PC-3 (cell line): Measurements from ENCODE around the gene C6orf62. TPM values are rescaled to one million over a fixed set of nuclear protein-coding genes. Genes with fewer than 3 reads are reported as not detected.
A peak's percentile ranks its signal among the peaks of the same experiment; 100 is the strongest.

Experiments used
- ATAC-seq: fragments of 200-7000 bp; cut with Tn5 transposase; 2 replicates; pipeline ENCODE4 v1.9.1; 2020; ENCODE audit warnings: mild to moderate bottlenecking, moderate library complexity
- BruUV-seq: library from RNA; stranded (reverse); fragments of 400-500 nt; replicated peaks from 2 replicates; lab custom pipeline; 2021; lab: Mats Ljungman, UMichigan
- CTCF ChIA-PET: fragments of 300-600 bp; sonication (Branson Sonifier 250); formaldehyde crosslinking; loops from one replicate; lab custom pipeline; 2022; ENCODE audit warnings: antibody characterized with exemption; lab: Charles Lee
- POLR2A ChIA-PET: fragments of 300-600 bp; sonication (Branson Sonifier 250); formaldehyde crosslinking; loops from one replicate; lab custom pipeline; 2022; ENCODE audit warnings: antibody characterized with exemption; ENCODE audit not compliant: unreplicated experiment; lab: Charles Lee
- DNase-seq: peaks from one replicate; pipeline ENCODE4 v3.0.0-alpha.2; 2015
- H2AFZ ChIP-seq: fragments of 300-600 bp; sonication (generic); 2 replicates; pipeline ENCODE4 v1.6.0; 2016; ENCODE audit warnings: antibody characterized with exemption, low read length
- H3F3A ChIP-seq: fragments of 300-600 bp; sonication (generic); one replicate; pipeline ENCODE4 v1.6.0; 2017; ENCODE audit warnings: antibody characterized with exemption, low read length, control low read depth, mild to moderate bottlenecking; ENCODE audit not compliant: unreplicated experiment
- H3K27ac ChIP-seq: fragments of 300-600 bp; sonication (generic); 2 replicates; pipeline ENCODE4 v1.5.1; 2016; ENCODE audit warnings: mild to moderate bottlenecking, low read length
- H3K27me3 ChIP-seq: fragments of 300-600 bp; sonication (generic); 2 replicates; pipeline ENCODE4 v1.6.1; 2016; ENCODE audit warnings: low read length, mixed read lengths
- H3K36me3 ChIP-seq: fragments of 300-600 bp; sonication (generic); 2 replicates; pipeline ENCODE4 v1.6.1; 2016; ENCODE audit warnings: low read depth, mixed run types, low read length, mixed read lengths
- H3K4me1 ChIP-seq: fragments of 300-600 bp; sonication (generic); 2 replicates; pipeline ENCODE4 v1.5.1; 2016; ENCODE audit warnings: low read length; ENCODE audit not compliant: insufficient read depth
- H3K4me2 ChIP-seq: fragments of 300-600 bp; sonication (generic); 2 replicates; pipeline ENCODE4 v1.6.0; 2016; ENCODE audit warnings: low read length
- H3K4me3 ChIP-seq: fragments of 300-600 bp; sonication (generic); 2 replicates; pipeline ENCODE4 v1.5.1; 2016; ENCODE audit warnings: mild to moderate bottlenecking, low read length, mixed read lengths
- H3K79me2 ChIP-seq: fragments of 300-600 bp; sonication (generic); 2 replicates; pipeline ENCODE4 v1.6.1; 2017; ENCODE audit warnings: low read length, mixed read lengths
- H3K9ac ChIP-seq: fragments of 300-600 bp; sonication (generic); 2 replicates; pipeline ENCODE4 v1.6.0; 2016; ENCODE audit warnings: mild to moderate bottlenecking, low read length
- H3K9me2 ChIP-seq: fragments of 300-600 bp; sonication (generic); replicated peaks from 2 replicates; pipeline ENCODE4 v1.6.1; 2016; ENCODE audit warnings: mixed run types, low read length, mixed read lengths
- H3K9me3 ChIP-seq: fragments of 300-600 bp; sonication (generic); 2 replicates; pipeline ENCODE4 v1.6.1; 2016; ENCODE audit warnings: low read length, mixed read lengths
- H4K20me1 ChIP-seq: fragments of 300-600 bp; sonication (generic); 2 replicates; pipeline ENCODE4 v1.6.1; 2016; ENCODE audit warnings: low read length, mixed read lengths
- CTCF ChIP-seq: fragments of 300-600 bp; sonication (generic); conservative IDR thresholded peaks from 2 replicates; pipeline ENCODE4 v1.5.1; 2017; ENCODE audit warnings: antibody characterized with exemption, low read depth, mild to moderate bottlenecking, low read length
- EZH2 ChIP-seq: fragments of 300-600 bp; sonication (generic); IDR thresholded peaks from one replicate; pipeline ENCODE4 v1.6.1; 2017; ENCODE audit warnings: antibody characterized with exemption, mild to moderate bottlenecking, low read length; ENCODE audit not compliant: unreplicated experiment
- EZH2phosphoT487 ChIP-seq: fragments of 300-600 bp; sonication (generic); IDR thresholded peaks from 2 replicates; pipeline ENCODE4 v1.6.1; 2018; ENCODE audit warnings: mild to moderate bottlenecking, antibody characterized with exemption, low read length, borderline replicate concordance
- intact Hi-C: fragments of 100-400 bp; cut with micrococcal nuclease; formaldehyde crosslinking; loops from 2 replicates; pipeline ENCODE4 v1.9.0; 2023
- total RNA-seq: library from RNA; depleted of rRNA; stranded (reverse); fragments of >200 nt; gene quantifications from 2 replicates; pipeline ENCODE4 v1.2.3, GENCODE V29; 2014

C6orf62 gene
- total RNA-seq, 1 experiment from 2014 or later: 81.8 TPM

- intact Hi-C loops: no loop called here
- no peak for ATAC-seq
These were observed 4.3 kb upstream of the C6orf62 start for GRCh38 chr6:24723270-24723669.

GRCh38 chr6:24721461-24722215, 2.7 kb upstream of the C6orf62 start:
- Histone ChIP-seq H3K9ac (peak overlapping the region; percentile 100), H3K27ac (peak overlapping the region; percentile 89), H3K27me3 (no peaks in the 10 kb centered on the region), H3K4me3 (peak overlapping the region; percentile 99), H3K36me3 (peaks cover 16% of the 10 kb centered on the region; the same call in 1 of the 2 replicates), H2AFZ (peak overlapping the region; percentile 79), H3K4me1 (peaks cover 20% of the 10 kb centered on the region), H3K9me2 (no peaks in the 10 kb centered on the region), H3F3A (no peaks in the 10 kb centered on the region), H4K20me1 (peaks cover 27% of the 10 kb centered on the region), H3K9me3 (no peaks in the 10 kb centered on the region), H3K79me2 (peaks cover 40% of the 10 kb centered on the region), H3K4me2 (peak overlapping the region; percentile 83)
- no peak for TF ChIP-seq EZH2phosphoT487
- TF ChIP-seq EZH2: no peak
- TF ChIP-seq CTCF: no peak
- ChIA-PET CTCF (no interaction called here), POLR2A (interaction anchor here (0.5 kb wide), 1 partner anchor 204 kb away, joined by 11 read pairs; no protein-coding TSS in a partner anchor)
- TSS peak; percentile 93 for BruUV-seq
- intact Hi-C loops: loop anchor here (1.0 to 2.0 kb wide), 3 partner anchors 22 to 53 kb away; partner anchors contain the start of gene GMNN
- DNase-seq (no peak), ATAC-seq (peak; percentile 55)

More at GRCh38 chr6:24723270-24723669, 4.3 kb upstream of the C6orf62 start:
- Histone ChIP-seq H3K36me3 (0 out of 2 replicates have a peak, but pooled peaks cover 3% of the 10 kb centered on the region), H3K4me2 (no peak overlapping the region), H4K20me1 (peaks cover 11% of the 10 kb centered on the region), H3K9ac (no peak overlapping the region), H3K9me2 (no peaks in the 10 kb centered on the region), H3K27ac (no peak overlapping the region), H3K9me3 (no peaks in the 10 kb centered on the region), H2AFZ (no peak overlapping the region), H3K4me1 (peaks cover 7% of the 10 kb centered on the region), H3K79me2 (peaks cover 24% of the 10 kb centered on the region), H3K27me3 (no peaks in the 10 kb centered on the region), H3K4me3 (no peak overlapping the region), H3F3A (no peaks in the 10 kb centered on the region)
- BruUV-seq: no TSS peak
- POLR2A ChIA-PET: no interaction called here
- DNase-seq: no peak
- CTCF ChIA-PET: no interaction called here
- TF ChIP-seq EZH2: no peak
- TF ChIP-seq CTCF: no peak
- TF ChIP-seq EZH2phosphoT487: no peak
